GM06990 (cell line): Measurements from ENCODE around the gene ZNF566.

Experiments used
- DNase-seq: peaks from one replicate; pipeline ENCODE4 v3.0.0-alpha.2; 2011; ENCODE audit not compliant: insufficient read length; ENCODE audit errors: extremely low read depth
- H3K27me3 ChIP-seq: replicated peaks from 2 replicates; pipeline ENCODE4 v1.6.0; 2011; ENCODE audit warnings: low read length; ENCODE audit not compliant: control insufficient read depth, insufficient read depth
- H3K36me3 ChIP-seq: 2 replicates; pipeline ENCODE4 v1.5.1; 2011; ENCODE audit warnings: low read length; ENCODE audit not compliant: control insufficient read depth, insufficient read depth
- H3K4me3 ChIP-seq: replicated peaks from 2 replicates; pipeline ENCODE4 v1.5.1; 2011; ENCODE audit warnings: low read depth, mild to moderate bottlenecking, control low read depth, low read length
- TF ChIP-seq, protein P1 (sequence below): IDR thresholded peaks from 2 replicates; pipeline ENCODE4 v1.5.1; 2011; ENCODE audit warnings: low read length, control low read depth, mild to moderate bottlenecking, inconsistent platforms; ENCODE audit not compliant: insufficient read depth, poor library complexity, severe bottlenecking

ZNF566 gene

DNA sequence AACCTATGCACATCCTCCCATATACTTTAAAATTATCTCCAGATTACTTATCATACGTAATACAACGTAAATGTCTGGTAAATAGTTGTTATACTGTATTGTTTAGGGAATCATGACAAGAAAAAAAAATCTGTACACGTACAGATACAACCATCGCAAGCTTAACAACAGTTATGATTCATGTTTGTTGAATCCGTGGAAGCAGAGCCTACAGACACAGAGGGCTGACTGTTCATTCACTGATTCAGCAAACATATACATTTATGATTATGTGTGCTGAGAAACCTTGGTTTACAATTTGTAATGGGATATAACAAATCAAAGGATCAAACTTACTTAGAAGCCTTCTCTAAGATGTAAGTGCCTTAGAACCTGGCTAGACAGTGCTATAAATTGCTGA lies 37.2 kb upstream of the ZNF566 start:
- no peak for DNase-seq
- H3K4me3 ChIP-seq = peak overlapping the region; percentile 99
- TF ChIP-seq, protein P1, sequence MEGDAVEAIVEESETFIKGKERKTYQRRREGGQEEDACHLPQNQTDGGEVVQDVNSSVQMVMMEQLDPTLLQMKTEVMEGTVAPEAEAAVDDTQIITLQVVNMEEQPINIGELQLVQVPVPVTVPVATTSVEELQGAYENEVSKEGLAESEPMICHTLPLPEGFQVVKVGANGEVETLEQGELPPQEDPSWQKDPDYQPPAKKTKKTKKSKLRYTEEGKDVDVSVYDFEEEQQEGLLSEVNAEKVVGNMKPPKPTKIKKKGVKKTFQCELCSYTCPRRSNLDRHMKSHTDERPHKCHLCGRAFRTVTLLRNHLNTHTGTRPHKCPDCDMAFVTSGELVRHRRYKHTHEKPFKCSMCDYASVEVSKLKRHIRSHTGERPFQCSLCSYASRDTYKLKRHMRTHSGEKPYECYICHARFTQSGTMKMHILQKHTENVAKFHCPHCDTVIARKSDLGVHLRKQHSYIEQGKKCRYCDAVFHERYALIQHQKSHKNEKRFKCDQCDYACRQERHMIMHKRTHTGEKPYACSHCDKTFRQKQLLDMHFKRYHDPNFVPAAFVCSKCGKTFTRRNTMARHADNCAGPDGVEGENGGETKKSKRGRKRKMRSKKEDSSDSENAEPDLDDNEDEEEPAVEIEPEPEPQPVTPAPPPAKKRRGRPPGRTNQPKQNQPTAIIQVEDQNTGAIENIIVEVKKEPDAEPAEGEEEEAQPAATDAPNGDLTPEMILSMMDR = no peak
- H3K27me3 ChIP-seq = no peaks in the 10 kb centered on the region
- peaks cover 6% of the 10 kb centered on the region for H3K36me3 ChIP-seq

DNA sequence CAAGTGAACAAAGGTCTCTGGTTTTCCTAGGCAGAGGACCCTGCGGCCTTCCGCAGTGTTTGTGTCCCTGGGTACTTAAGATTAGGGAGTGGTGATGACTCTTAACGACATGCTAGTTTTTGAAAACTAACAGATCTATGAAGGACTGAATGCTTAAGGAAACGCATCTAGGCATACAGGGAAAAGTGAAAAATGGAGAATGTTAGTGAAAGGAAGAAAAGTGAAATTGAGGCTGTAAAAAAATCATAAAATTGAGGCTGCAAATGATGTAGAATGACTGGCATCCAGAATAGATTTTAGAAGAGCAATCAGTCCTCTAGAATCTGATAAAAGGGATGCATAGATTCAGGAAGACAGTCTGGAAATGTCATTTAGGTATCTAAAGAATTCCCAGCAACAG lies 35.3 kb upstream of the ZNF566 start:
- no peak overlapping the region for H3K4me3 ChIP-seq
- no peak for DNase-seq
- H3K27me3 ChIP-seq = no peaks in the 10 kb centered on the region
- TF ChIP-seq, protein P1 = no peak
- H3K36me3 ChIP-seq = peaks cover 6% of the 10 kb centered on the region

DNA sequence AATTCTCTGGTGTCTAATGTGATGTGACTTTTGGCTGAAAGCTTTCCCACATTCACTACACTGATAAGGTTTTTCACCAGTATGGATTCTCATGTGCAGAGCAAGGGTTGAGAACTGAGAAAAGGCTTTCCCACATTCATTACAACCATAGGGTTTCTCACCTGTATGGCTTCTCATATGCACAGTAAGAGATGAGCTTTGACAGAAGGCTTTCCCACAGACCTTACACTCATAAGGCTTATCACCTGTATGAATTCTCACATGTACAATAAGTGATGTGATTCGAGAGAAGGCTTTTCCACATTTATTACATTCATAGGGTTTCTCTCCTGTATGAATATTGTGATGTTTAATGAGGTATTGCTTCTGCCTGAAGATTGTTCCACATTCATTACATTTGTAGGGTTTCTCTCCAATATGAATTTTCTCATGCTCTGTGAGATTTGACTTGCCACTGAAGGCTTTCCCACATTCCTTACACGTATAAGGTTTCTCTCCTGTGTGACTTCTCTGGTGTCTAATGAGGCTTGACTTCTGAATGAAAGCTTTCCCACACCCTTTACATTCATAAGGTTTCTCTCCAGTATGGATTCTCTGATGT lies 24.8 kb upstream of the ZNF566 start:
- no peak overlapping the region for H3K4me3 ChIP-seq
- H3K36me3 ChIP-seq = peaks cover 15% of the 10 kb centered on the region

DNA sequence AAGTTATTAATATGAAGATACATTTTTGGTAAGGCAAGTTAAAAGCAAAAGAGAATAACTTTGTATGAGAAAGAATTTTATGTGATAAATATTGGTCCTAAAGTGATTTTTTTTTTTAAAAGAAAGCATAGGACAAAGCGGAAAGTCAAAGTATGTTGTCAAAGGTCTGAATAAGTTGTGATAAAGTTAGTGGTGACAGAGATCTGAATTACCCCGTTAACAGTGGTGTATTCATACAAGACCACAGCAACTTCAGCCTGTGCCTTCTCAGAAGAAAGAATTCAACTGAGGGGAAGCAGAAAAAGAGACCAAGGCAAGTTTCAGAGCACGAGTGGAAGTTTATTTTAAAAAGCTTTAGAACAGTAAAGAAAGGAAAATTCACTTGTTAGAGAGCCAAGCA lies 19.0 kb upstream of the ZNF566 start:
- TF ChIP-seq, protein P1 = no peak
- DNase-seq = no peak
- Histone ChIP-seq H3K36me3 (no peaks in the 10 kb centered on the region), H3K4me3 (no peak overlapping the region), H3K27me3 (no peaks in the 10 kb centered on the region)

More for the DNA sequence above, 24.8 kb upstream of the ZNF566 start:
- no peaks in the 10 kb centered on the region for H3K27me3 ChIP-seq
- TF ChIP-seq, protein P1 = no peak
- no peak for DNase-seq

DNA sequence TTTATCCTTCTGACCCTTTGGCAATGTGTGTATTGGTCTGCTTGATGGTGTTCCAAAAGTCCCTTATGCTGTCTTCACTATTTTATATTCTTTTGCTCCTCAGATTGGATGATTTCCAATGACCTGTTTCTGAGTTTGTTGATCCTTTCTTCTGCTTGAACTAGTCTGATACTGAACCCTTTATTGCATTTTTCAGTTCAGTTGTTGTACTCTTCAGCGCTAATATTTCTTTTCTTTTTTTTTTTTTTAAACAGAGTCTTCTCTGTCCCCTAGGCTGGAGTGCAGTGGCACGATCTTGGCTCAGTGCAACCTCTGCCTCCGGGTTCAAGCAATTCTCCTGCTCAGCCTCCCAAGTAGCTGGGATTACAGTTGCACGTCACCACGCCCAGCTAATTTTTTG lies 12.6 kb upstream of the ZNF566 start:
- Histone ChIP-seq H3K27me3 (no peaks in the 10 kb centered on the region), H3K4me3 (no peak overlapping the region)
- no peak for DNase-seq

More for the DNA sequence above, 12.6 kb upstream of the ZNF566 start:
- TF ChIP-seq, protein P1 = no peak
- H3K36me3 ChIP-seq = no peaks in the 10 kb centered on the region
